G401 (cell line): ENCODE results near the gene OXCT1. TPM values are rescaled to one million over a fixed set of nuclear protein-coding genes. Genes with fewer than 3 reads are reported as not detected.

Experiments
- DNase-seq: peaks from one replicate; pipeline ENCODE4 v3.0.0-alpha.2; 2015; ENCODE audit warnings: low spot score
- in situ Hi-C: cut with HindIII; loops from 2 replicates; pipeline ENCODE4 v1.10.0; 2016; ENCODE audit warnings: low sequenced_read_pairs, mixed read lengths
- total RNA-seq: library from RNA; depleted of rRNA; stranded (reverse); fragments of >200 nt; shearing (Covaris generic); gene quantifications from 2 replicates; pipeline ENCODE4 v1.2.3, GENCODE V29; 2014; rRNA removed

Gene OXCT1
- 4.0 and 9.6 TPM in 2 replicates for total RNA-seq

- DNase-seq, result peak; percentile 74
- in situ Hi-C loops, result no loop called here
Observed at GRCh38 chr5:41869724-41870626, at the start of gene OXCT1. OXCT1 (minus strand) TSS chr5:41870425; CDS start chr5:41870358, 67 bp downstream.

GRCh38 chr5:41918105-41918504 is 47.9 kb upstream of the OXCT1 start:
- DNase-seq, result no peak
- in situ Hi-C loops, result no loop called here

GRCh38 chr5:41908374-41909079 is 38.3 kb upstream of the OXCT1 start:
- no peak for DNase-seq
- in situ Hi-C loops, result no loop called here

GRCh38 chr5:41906151-41906550 is 35.9 kb upstream of the OXCT1 start:
- in situ Hi-C loops, result no loop called here
- DNase-seq, result no peak

GRCh38 chr5:41903892-41904799 is 33.9 kb upstream of the OXCT1 start, which contains the start of gene RIMOC1:
RIMOC1 (plus strand) TSS chr5:41904344; CDS start chr5:41904368, 24 bp downstream.
- peak; percentile 100 for DNase-seq

GRCh38 chr5:41903382-41903891 is 33.2 kb upstream of the OXCT1 start:
- DNase-seq, result no peak
- in situ Hi-C loops, result no loop called here

More at GRCh38 chr5:41903892-41904799, 33.9 kb upstream of the OXCT1 start, which contains the start of gene RIMOC1:
- in situ Hi-C loops, result no loop called here

GRCh38 chr5:41896230-41896629 is 26.0 kb upstream of the OXCT1 start:
- DNase-seq, result no peak
- in situ Hi-C loops, result no loop called here

GRCh38 chr5:41893074-41893851 is 23.0 kb upstream of the OXCT1 start:
- DNase-seq, result no peak

GRCh38 chr5:41892031-41892430 is 21.8 kb upstream of the OXCT1 start:
- in situ Hi-C loops, result no loop called here

More at GRCh38 chr5:41893074-41893851, 23.0 kb upstream of the OXCT1 start:
- in situ Hi-C loops, result no loop called here

GRCh38 chr5:41891066-41891707 is 21.0 kb upstream of the OXCT1 start:
- no peak for DNase-seq
- in situ Hi-C loops, result no loop called here

More at GRCh38 chr5:41892031-41892430, 21.8 kb upstream of the OXCT1 start:
- DNase-seq, result no peak

GRCh38 chr5:41885286-41885685 is 15.1 kb upstream of the OXCT1 start:
- DNase-seq, result no peak
- in situ Hi-C loops, result no loop called here

- DNase-seq, result no peak
- in situ Hi-C loops, result no loop called here
Observed at GRCh38 chr5:41883936-41884335, 13.7 kb upstream of the OXCT1 start.

- no peak for DNase-seq
- in situ Hi-C loops, result no loop called here
Observed at GRCh38 chr5:41883243-41883642, 13.0 kb upstream of the OXCT1 start.

GRCh38 chr5:41882765-41883164 is 12.5 kb upstream of the OXCT1 start:
- DNase-seq, result no peak
- in situ Hi-C loops, result no loop called here

- no peak for DNase-seq
- in situ Hi-C loops, result no loop called here
Observed at GRCh38 chr5:41878643-41879478, 8.6 kb upstream of the OXCT1 start.

- DNase-seq, result no peak
- in situ Hi-C loops, result no loop called here
Observed at GRCh38 chr5:41878173-41878572, 7.9 kb upstream of the OXCT1 start.

- no peak for DNase-seq
- in situ Hi-C loops, result no loop called here
Observed at GRCh38 chr5:41877408-41877807, 7.2 kb upstream of the OXCT1 start.
